Measurements from ENCODE around the gene CFAP251.

CFAP251 gene

DNA sequence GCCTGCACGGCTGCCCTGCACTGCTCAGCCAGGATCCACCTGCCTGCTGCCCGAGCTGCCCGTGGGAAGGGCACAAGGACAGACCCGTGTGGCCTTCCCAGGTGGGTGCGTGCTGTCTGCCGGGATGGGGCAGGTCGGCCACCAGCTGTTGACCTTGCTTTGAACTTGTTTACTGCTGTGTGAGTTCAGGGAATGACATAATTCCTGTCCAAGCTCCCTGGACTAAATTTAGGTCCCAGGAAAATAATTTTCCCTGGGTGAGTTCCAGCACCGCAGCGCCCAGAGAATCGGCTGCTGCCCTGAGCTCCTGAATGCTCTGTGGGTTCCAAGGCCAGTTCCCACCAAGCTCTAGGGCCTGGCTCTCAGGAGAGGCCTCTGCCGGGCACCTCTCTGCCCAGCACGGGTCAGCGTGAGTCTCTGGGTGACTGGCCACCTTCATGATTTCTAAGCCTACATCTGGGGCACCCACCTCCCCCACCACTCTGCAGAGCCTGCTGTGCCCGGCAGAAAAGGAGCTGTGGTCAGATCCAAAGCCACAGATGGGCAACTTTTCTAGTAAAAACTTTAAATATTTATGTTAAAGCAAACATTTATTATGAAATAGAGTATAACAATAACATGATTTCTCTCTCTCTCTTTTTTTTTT lies 133.0 kb downstream of the CFAP251 start:
- TF ChIP-seq CTCF (IDR thresholded peaks at IDR 0.05; ENCODE audit: borderline replicate concordance, insufficient read depth, low read depth, low read length), result no peak
- no peak overlapping the region for H3K4me3 ChIP-seq (ENCODE audit: low read depth, low read length)

GRCh38 chr12:122052285-122052684 lies 133.9 kb downstream of the CFAP251 start:
- no peak overlapping the region for H3K4me3 ChIP-seq (ENCODE audit: low read depth, low read length)
- no peak for TF ChIP-seq CTCF (IDR thresholded peaks at IDR 0.05; ENCODE audit: borderline replicate concordance, insufficient read depth, low read depth, low read length)

Data from GM12875 (cell line).